ENCODE data around the gene CLPTM1L. TPM values are rescaled to one million over a fixed set of nuclear protein-coding genes. Genes with fewer than 3 reads are reported as not detected.
"Not testable (repeated sequence)": the region's sequence is repeated elsewhere in the genome, so short reads cannot be mapped to it uniquely, and the experiment has no call there.

Gene CLPTM1L
- polyA plus RNA-seq, 4 donors = 71.9 to 133 (median 118) TPM

DNA sequence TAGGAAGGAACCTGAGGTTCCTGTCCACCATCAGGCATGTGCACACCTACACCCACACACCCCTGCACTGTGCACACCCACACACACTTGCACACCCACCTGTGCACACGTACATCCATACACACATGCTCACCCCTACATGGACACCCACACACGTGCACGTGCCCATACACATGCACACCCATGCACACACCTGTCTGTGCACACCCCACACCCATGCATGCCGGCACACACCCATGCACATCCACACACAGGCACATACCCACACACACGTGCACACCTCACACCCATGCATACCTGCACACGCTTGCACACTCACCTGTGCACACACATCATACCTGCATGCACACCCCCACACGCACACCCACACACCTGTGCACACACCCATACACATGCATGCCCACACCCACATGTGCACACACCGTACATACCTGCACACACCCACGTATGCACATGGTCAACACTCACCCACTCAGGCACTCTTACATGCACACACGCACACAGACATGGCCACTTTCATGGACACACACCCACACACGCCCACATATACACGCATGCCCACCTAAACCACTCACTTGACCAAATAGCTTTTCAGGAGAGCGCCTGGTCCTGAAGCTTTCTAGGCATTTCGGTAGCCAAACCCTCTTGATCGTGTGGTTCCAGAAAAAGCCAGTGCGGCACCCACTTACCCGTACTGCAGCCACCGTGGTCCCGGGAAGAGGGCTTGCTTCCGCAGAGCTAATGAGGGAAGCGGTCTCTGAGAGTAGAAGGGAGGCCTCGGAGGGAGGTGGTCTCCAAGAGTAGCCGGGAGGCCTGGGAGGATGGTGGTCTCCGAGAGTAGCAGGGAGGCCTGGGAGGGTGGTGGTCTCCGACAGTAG is 36.7 kb upstream of the CLPTM1L start:
- DNase-seq (ENCODE audit: low read depth in 4 of 4, low spot score in 3 of 4) = no peak

DNA sequence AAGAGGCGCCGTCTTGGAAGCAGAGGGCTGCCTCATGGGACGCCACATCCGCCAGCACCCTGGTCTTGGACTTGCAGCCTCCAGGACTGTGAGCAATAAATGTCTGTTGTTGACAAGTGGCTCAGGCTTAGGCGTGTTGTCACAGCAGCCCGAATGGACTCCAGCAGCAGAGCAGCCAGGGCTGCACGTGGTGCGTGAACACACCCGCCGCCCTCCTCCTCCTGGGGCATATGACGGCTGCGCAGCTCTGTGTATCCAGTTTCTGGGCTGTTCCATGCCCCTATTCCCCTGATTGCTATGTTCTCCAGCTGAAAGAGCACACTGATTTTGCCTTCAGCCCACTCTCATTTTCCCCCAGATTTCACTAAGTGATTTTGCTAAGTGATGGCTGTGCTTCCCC is 36.0 kb upstream of the CLPTM1L start:
- no peak for DNase-seq (ENCODE audit: low read depth in 4 of 4, low spot score in 3 of 4)

DNA sequence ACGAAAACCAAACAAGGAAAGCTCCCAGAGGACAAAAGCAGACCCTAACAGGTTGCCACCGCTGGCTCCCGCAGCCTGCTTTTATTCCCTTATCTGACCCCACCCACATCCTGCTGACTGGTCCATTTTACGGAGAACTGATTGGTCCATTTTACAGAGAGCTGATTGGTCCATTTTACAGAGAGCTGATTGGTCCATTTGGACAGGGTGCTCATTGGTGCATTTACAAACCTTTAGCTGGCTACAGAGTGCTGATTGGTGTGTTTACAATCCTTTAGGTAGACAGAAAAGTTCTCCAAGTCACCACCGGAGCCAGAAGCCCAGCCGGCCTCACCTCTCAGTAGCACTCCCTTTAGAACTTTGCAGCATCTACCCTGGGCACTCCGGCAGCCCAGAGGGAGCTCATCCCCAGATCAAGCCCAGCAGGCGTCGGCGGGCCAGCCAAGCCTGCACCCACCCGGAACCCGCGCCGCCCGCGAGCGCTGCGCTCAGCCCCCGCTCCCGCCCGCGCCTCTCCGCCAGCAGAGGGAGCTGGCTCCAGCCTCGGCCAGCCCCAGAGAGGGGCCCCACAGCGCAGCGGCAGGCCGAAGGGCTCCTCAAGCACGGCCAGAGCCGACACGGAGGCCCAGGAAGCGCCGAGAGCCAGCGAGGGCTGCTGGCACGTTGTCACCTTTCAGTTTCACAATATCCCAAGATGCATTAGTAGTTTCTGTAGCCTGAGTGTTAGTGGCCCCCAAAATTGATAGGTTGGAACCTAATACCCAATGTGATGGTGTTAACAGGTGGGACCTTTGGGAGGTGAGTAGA is 35.3 kb upstream of the CLPTM1L start:
- no peak for DNase-seq (ENCODE audit: low read depth in 4 of 4, low spot score in 3 of 4)

DNA sequence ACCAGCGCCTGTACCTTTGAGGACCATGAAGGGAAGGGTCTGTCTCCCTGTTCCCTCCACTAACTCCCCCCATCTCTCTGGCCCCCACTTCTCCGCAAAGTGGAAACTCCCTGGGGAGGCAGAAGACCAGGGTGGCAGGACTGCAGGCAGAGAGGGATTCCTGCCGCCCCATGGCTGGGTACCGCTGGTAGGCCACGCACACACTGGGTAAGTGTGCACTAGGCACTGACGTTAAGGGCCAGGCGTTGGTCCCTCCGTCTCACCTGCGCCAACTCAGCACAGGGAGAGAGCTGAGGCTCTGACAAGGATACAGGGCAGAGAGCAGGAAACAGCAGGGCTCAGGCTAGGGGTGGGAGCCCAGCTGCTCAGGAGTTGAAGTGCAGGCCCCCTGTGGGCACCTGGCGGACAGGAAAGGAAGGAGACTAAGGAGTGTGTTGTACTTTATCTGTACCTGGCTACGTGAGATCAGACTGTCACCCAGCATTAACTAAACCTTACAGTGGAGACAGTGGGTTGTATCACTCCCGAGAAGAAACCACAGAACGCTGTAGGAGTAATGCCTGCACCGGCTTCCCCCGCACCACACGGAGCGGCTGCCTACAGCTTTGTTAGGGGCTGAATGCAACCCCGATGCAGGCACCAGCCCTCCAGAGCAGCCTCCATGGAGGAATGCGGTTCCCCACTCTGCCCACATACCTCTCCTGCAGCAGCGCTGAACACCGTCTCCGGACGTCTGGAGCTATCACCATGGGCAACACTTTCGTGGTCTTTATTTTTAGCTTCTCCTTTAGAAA is 34.2 kb upstream of the CLPTM1L start:
- no peak for DNase-seq (ENCODE audit: low read depth in 4 of 4, low spot score in 3 of 4)

DNA sequence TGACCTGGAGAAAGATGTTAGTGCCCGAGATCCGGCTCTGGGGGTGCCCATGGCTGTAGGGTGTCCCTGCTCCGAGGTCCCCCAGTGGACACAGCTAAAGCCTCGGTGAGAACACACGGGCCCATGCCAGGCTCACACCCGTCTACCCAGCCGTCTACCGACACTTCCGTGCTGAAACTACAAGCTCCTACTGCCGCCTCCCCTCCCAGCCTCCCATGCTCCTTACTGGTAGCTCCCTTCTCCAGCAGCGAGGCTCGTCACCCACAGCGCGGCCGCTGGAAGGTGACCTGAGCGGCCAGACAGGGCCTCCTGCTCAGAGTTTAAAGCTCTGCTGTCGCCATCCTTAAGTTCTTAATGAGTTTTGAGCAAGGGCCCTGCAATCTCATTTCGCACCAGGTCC is 33.2 kb upstream of the CLPTM1L start:
- DNase-seq (ENCODE audit: low read depth in 4 of 4, low spot score in 3 of 4) = no peak

DNA sequence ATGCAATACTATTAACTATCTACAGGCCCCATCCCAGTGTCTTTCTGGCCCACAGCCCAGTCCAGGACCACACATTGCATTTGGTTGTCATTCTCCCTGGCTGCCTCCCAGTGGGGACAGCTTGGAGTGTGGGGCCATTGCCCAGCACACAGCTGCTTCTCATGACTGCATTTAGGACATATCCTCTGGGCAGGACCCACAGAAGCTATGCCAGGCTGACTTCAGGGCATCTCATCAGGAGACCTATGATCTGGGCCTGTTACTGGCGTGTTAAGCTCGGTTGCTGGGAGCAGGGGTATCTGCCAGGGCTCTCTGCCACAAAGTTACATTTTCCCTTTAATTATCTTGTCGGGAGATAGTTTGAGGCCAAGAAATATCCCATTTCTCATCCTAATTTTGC is 32.1 kb upstream of the CLPTM1L start:
- DNase-seq (ENCODE audit: low read depth in 4 of 4, low spot score in 3 of 4) = no peak

DNA sequence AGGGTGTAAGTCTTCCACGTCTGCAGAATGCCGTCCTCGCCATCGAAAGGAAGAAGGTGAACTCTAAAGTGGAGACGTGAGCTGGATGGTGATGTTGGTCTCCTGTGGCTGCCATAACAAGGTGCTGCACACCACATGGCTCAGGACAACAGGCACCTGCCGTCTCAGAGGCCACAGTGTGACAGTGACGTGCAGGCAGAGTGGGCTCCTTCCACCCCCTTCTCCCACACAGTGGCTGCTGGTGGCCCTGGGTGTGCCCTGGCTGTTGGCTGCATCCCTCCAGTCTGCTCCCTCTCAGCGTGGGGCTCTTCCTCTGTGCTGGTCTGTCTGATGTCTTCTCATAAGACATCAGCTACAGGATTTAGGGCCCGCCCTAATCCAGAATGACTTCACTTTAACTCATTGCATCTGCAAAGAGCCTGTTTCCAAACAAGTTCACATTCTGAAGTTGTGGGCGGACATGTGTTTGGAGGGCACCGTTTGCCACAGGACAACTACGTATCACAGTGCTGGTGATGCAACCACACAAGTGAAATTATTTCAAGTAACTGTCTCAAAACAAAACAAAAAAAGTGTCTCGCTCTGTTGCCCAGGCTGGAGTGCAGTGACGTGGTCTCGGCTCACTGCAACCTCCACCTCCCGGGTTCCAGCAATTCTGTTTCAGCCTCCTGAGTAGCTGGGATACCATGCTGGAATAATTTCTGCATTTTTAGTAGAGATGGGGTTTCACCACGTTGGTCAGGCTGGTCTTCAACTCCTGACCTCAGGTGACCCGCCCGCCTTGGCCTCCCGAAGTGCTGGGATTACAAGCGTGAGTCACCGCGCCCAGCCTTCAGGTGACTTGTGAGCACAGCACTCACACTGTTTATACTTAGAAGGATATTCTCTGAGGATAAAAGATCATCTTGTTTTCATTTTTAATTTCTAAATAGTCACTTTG is 31.2 kb upstream of the CLPTM1L start:
- no peak for DNase-seq (ENCODE audit: low read depth in 4 of 4, low spot score in 3 of 4)

DNA sequence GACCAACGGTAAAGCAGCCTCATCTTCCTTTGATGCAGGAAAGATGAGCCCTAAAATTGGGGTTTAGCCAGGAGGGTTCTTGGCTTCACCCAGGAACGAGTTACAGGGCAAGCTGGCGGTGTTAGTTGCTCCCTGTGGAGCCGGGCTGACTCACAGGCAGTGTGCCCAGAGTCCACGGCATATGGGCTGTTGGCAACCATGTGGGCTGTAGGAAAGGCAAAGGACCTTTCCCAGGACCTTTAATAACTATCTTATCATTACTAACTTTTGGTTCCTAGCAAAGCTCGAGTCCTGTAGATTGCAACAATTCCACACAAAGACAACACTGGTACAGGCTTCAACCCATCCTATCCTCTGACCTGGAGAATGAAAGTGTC is 29.8 kb upstream of the CLPTM1L start:
- DNase-seq (ENCODE audit: low read depth in 4 of 4, low spot score in 3 of 4) = no peak

DNA sequence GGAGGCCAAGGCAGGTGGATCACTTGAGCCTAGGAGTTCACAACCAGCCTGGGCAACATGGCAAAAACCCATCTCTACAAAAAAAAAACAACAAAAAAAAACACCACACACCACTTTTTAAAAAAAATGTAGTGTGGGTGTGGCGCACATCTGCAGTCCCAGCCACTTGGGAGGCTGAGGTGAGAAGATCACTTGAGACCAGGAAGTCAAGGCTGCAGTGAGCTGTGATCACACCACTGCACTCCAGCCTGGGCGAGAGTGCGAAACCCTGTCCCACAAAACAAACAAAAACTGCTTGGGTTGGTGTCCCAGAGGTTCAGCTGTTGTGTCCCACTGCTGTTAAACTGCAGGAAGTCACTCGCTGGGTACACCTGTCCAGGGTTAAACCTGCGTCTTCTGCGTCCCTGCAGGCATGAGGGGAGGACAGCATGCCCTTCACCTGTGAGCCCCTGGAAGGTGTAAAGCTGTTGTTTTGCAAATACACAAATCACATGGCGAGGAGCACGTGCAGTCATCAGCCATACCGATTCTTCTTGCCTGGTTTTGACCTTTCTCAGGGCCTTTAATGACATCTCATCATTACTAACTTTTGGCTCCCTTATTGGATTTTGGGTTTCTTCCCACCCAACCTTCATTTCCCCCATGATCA is 29.3 kb upstream of the CLPTM1L start:
- DNase-seq (ENCODE audit: low read depth in 4 of 4, low spot score in 3 of 4) = no peak

DNA sequence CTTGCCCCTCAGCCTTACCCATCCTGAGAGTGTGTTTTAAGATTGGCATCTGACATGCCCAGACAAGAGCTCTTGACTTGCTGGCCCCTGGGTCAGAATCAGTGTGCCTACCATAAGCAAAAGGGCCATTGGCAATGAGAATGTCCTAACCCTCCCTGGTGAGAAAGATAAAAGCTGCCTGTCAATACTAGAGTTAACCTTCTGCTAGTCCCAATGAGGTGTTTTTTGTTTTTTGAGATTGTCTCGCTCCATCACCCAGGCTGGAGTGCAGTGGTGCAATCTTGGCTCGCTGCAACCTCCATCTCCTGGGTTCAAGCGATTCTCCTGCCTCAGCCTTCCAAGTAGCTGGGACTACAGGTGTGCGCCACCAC is 27.1 kb upstream of the CLPTM1L start:
- DNase-seq (ENCODE audit: low read depth in 4 of 4, low spot score in 3 of 4) = not testable (repeated sequence)

DNA sequence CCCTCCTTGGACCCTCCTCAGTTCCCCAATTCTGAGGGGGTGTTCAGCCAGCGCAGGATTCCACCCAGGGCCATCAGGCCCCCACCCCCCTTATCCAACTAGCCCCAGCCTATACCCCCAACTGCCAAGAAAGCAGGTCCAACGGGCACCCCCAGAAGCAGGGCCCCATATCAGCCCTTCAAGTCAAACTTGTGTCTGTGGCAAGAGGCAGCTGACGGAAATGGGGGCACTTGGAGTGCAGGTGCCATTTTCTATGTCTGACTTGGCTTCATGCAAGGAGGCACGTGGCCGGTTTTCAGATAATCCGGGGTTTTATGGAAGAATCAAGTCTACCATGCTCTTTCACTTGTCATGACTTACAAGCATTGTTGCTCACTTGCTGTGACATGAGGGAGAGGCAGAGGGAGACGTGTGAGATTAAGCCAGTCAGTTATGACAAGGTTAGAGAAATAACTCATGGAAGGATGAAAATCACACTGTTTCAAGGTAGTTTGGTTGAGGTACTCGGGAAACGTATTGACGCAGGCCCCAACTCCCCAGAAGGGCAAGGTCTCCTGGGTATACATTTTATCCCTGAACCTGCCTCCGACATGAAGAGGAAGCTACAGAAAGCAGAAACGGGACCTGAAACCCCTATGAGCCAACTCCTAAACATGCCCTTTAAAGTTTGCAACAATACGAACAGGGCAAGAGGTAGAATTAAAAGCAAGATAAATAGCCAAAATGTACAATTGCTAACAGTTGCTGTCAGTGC is 26.5 kb upstream of the CLPTM1L start:
- no peak for DNase-seq (ENCODE audit: low read depth in 4 of 4, low spot score in 3 of 4)

DNA sequence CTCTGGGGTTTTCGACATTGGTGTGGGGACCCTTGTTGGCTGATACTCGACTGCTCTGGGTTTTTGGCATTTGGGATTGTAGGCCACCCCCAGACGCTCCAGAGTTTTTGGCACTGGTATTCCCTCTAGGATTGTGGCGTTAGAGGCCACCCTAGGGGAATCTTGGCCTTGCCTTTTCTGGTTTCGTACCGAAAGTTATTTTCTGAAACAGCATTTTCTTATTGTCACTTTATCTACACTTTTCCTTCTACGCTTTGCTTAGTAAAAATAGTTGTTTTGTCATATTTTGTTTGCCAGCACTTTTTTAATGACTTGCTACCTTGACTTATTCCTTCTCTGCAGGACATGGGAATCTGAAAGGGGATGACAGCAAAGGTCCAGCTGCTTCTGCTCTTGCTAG is 25.1 kb upstream of the CLPTM1L start:
- no peak for DNase-seq (ENCODE audit: low read depth in 4 of 4, low spot score in 3 of 4)

DNA sequence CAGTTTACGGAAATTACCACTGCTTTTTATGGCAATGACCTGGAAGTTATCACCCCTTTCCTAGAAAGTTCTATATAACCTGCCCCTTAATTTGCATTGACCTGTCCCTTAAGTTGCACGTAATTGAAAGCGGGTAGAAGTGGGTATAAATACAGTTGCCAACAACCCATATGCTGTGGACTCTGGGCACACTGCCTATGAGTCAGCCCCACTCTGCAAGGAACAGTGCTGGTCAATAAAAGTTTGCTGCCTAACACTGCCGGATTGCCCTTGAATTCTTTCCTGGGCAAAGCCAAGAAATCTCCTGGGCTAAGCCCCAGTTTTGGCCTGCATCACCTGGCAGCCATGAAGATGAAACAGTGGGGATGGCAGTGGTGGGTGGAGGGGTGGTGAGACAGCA is 23.9 kb upstream of the CLPTM1L start:
- DNase-seq (ENCODE audit: low read depth in 4 of 4, low spot score in 3 of 4) = no peak

DNA sequence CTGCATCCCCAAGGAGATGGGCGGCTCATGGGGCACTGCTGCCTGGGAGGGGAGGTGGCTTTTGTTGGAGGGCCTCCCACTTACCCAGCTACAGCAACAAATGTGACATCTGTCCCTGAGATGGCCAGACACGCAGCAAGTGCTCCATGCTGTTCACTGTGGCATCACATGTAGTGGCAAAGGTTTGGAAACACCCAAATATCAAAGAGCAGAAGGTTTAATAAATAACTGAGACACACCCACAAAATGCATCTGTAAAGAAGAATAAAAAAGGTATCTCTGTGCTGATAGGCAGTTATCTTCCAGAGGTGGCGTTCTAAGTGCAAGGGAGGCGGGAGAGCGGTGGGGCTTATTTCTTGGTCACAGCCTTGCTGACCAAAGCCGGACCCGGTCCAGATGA is 23.3 kb upstream of the CLPTM1L start:
- DNase-seq (ENCODE audit: low read depth in 4 of 4, low spot score in 3 of 4) = no peak

DNA sequence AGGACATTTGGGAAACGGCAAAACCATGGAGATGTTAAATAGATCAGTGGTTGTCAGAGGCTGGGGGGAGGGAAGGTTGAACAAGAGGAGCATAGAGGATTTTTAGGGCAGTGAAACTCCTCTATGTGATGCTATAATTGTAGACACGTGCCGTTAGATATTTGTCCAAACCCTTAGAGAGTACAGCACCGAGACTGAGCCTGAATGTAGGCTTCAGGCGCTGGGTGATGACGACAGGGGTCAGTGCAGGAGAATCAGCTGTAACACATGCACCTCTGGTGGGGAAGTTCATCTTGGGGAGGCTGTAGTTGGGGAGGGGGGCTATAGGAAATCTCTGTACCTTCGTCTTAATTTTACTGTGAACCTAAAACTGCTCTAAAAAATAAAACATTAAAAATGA is 22.2 kb upstream of the CLPTM1L start:
- no peak for DNase-seq (ENCODE audit: low read depth in 4 of 4, low spot score in 3 of 4)

DNA sequence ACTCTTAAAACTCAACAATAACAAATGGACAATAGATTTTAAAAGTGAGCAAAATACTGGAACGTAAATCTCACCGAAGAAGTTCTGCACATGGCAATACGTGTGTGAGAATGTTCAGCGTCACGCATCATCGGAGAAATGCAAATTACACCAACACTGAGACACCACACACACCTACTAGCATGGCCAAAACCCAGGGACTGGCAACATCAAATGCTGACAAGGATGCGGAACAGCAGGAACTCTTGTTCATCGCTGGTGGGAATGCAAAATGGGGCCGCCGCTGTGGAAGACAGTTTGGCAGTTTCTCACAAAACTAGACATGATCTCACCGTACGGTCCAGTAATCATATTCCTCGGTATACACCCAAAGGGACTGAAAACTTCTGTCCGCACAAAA is 21.6 kb upstream of the CLPTM1L start:
- DNase-seq (ENCODE audit: low read depth in 4 of 4, low spot score in 3 of 4) = no peak

DNA sequence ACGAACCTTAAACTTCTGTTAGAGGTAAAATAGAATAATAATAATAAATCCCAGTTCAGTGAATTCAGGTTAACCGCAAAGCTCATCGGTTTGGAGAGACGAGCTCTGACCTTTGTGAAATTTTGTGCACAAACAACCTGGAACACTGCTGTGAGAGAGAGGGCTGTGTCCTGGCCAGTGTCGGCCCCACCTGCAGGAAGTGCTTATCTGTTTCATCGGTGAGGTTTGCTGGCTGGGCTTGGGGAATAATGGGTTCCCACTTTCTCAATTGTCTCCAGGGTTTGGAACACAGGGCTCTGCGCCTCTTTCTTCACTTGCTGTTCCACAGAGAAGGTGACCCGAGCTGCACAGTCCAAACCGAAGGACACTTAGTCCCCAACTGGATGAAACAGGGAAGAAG is 19.3 kb upstream of the CLPTM1L start:
- no peak for DNase-seq (ENCODE audit: low read depth in 4 of 4, low spot score in 3 of 4)

DNA sequence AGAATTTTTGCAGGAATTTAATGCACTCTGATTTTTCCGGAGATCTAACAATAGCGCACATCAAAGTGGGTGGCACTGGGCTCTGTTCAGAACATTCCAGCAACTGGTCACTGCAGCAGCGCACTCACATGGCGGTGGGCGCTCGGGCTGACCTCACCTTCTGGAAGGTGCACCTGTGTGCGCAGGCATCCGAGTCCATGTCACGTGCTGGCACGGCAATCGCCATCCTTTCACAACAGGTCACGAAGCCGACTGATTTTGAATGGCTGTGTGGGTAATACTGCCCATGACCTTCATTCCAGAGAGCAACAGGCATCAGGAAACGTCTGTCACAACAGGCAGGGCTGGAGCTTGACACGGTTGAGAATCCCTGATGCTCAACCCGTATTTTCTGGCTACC is 18.7 kb upstream of the CLPTM1L start:
- no peak for DNase-seq (ENCODE audit: low read depth in 4 of 4, low spot score in 3 of 4)

DNA sequence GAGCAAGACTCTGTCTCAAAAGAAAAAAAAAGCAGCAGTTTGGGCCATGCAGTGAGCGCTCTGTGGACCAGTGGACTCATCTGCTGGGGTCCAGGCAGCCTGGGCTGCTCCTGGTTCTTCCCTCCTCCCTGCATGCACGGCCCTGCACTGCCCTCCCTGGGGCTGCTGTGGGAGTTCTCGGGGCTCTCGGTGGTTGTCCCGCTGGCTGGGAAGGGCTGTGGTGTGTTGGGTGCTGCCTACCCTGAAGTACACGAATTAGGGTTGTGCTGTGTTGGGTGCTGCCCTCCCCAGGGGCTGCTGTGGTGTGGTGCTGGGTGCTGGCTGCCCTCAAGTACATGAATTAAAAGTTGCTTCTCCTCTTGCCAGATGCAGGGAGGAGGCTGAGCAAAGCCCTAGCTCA is 18.3 kb upstream of the CLPTM1L start:
- DNase-seq (ENCODE audit: low read depth in 4 of 4, low spot score in 3 of 4) = no peak

Data from left renal pelvis (tissue), 4 donors.